Ecto neural progenitor cell (in vitro differentiated cells): ENCODE data around the gene MYO9A.
"Not testable (repeated sequence)": the region's sequence is repeated elsewhere in the genome, so short reads cannot be mapped to it uniquely, and the experiment has no call there.

Experiments
- DNase-seq: peaks from one replicate; pipeline ENCODE4 v3.0.0-alpha.2; 2018; ENCODE audit warnings: low spot score

The MYO9A gene

GRCh38 chr15:72037321-72037720, 80.6 kb downstream of the MYO9A start:
- DNase-seq = no peak

GRCh38 chr15:72034859-72035650, 82.9 kb downstream of the MYO9A start:
- DNase-seq = no peak

GRCh38 chr15:72034351-72034750, 83.6 kb downstream of the MYO9A start:
- DNase-seq = no peak

- DNase-seq = no peak
Observed at GRCh38 chr15:72033711-72034110, 84.2 kb downstream of the MYO9A start.

GRCh38 chr15:72033285-72033684, 84.7 kb downstream of the MYO9A start:
- no peak for DNase-seq

GRCh38 chr15:72021604-72022003, 96.3 kb downstream of the MYO9A start:
- no peak for DNase-seq

GRCh38 chr15:72020799-72021198, 97.2 kb downstream of the MYO9A start:
- no peak for DNase-seq

GRCh38 chr15:72014555-72014954, 103.4 kb downstream of the MYO9A start:
- DNase-seq = not testable (repeated sequence)

- no peak for DNase-seq
Observed at GRCh38 chr15:72013703-72014102, 104.2 kb downstream of the MYO9A start.

GRCh38 chr15:72011302-72011942, 106.5 kb downstream of the MYO9A start:
- DNase-seq = no peak

GRCh38 chr15:72009222-72009621, 108.7 kb downstream of the MYO9A start:
- no peak for DNase-seq

- no peak for DNase-seq
Observed at GRCh38 chr15:72006382-72006781, 111.6 kb downstream of the MYO9A start.

- no peak for DNase-seq
Observed at GRCh38 chr15:72005483-72005882, 112.5 kb downstream of the MYO9A start.

- DNase-seq = no peak
Observed at GRCh38 chr15:71999807-72000206, 118.1 kb downstream of the MYO9A start.

GRCh38 chr15:71998717-71999116, 119.2 kb downstream of the MYO9A start:
- DNase-seq = not testable (repeated sequence)

- DNase-seq = no peak
Observed at GRCh38 chr15:71997691-71998090, 120.3 kb downstream of the MYO9A start.

GRCh38 chr15:71975816-71976150, 142.2 kb downstream of the MYO9A start:
- no peak for DNase-seq

GRCh38 chr15:71974211-71974610, 143.7 kb downstream of the MYO9A start:
- DNase-seq = no peak

GRCh38 chr15:71973366-71973765, 144.6 kb downstream of the MYO9A start:
- no peak for DNase-seq

GRCh38 chr15:71971905-71972304, 146.0 kb downstream of the MYO9A start:
- no peak for DNase-seq

GRCh38 chr15:71970435-71970834, 147.5 kb downstream of the MYO9A start:
- DNase-seq = no peak

- no peak for DNase-seq
Observed at GRCh38 chr15:71962537-71962936, 155.4 kb downstream of the MYO9A start.

GRCh38 chr15:71957026-71957425, 160.9 kb downstream of the MYO9A start:
- DNase-seq = no peak

GRCh38 chr15:71951134-71951533, 166.8 kb downstream of the MYO9A start:
- no peak for DNase-seq
